RPMI8226 (cell line): ENCODE measurements around the gene OTOL1.
A peak's percentile ranks its signal among the peaks of the same experiment; 100 is the strongest.
"Not testable (repeated sequence)": the region's sequence is repeated elsewhere in the genome, so short reads cannot be mapped to it uniquely, and the experiment has no call there.

Experiments used
- DNase-seq: peaks from one replicate; pipeline ENCODE4 v3.0.0-alpha.2; 2015

OTOL1 gene

GRCh38 chr3:161496508-161496907, at the start of gene OTOL1:
OTOL1 (plus strand) TSS chr3:161496808; CDS start chr3:161496808, 0 bp downstream.
- no peak for DNase-seq

GRCh38 chr3:161449785-161450184, 46.8 kb upstream of the OTOL1 start:
- no peak for DNase-seq

GRCh38 chr3:161452179-161452578, 44.4 kb upstream of the OTOL1 start:
- DNase-seq, result no peak

GRCh38 chr3:161454615-161455014, 42.0 kb upstream of the OTOL1 start:
- DNase-seq, result no peak

DNA sequence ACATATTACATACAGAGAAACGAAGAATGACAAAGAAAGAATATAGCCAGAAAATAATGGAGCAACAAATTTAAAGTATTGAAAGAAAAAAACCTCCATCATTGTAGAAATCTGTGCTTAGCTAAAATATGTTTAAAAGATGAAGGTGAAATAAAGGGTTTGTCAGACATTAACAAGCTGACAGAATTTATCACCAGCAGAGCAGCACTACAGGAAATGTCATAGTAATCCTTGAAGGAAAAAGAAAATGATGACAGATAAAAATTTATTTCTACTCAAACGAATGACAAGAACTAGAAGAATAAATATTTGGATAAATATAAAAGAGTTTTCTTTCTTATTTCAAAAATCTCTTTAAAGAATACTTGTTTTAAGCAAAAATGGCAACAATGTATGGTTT, 40.6 kb upstream of the OTOL1 start:
- no peak for DNase-seq

GRCh38 chr3:161462138-161462537, 34.5 kb upstream of the OTOL1 start:
- no peak for DNase-seq

DNA sequence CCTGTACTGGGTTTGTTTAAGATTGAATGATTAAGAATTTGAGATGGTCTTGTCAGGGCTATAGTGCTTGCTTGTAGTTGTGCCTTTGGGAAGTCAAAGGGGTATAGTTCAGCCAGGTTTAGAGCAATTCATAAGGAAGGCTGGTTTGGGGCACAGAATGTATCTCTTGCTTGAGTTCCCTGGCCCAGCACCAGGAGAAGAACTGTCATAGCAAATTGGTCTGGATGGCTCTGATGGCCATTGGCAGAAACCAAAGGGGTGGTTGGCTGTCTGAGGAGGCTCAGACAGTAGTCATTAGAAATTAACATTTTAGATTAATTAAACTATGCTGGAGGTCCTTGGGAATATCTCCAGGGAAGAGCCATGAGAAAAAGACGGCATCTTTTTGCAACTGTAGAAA, 25.4 kb upstream of the OTOL1 start:
- DNase-seq, result no peak

DNA sequence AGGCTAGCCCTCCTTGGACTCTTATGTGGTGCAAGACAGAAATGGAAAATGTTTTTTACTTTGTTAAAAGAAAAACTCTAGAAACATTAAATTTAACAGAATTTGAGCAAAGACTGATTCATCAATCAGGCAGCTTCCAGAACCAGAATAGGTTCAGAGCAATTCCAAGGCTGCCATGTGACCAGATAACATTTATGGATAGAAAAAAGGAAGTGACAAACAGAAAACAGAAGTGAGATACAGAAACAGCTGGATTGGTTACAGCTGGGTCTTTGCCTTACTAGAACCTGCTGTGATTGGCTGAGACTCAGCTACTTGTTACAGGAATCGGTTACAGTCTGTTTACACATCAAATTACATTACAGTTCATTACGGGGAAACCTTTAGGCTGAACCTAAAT, 22.5 kb upstream of the OTOL1 start:
- DNase-seq, result no peak

- DNase-seq, result no peak
Measured at GRCh38 chr3:161474741-161475140, 21.9 kb upstream of the OTOL1 start.

GRCh38 chr3:161475206-161475605, 21.4 kb upstream of the OTOL1 start:
- no peak for DNase-seq

DNA sequence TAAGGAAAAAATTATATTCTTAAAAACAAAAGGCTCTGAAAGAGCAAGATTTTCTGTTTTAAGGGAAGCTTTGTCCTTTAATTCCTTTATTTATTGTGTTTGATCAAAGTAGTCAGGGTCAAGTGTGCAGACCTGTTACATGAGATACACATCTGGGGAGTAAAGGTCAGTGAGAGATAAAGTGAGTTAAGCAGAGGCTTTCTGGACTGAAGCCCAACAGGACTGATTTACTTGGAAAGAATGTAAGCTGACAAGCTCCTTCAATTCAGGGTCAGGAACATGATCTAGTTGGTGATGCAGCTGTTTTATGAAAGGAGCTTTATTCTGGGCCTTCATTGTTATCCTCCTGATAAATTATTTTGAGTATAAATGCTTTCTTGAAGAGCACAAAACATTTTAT, 20.7 kb upstream of the OTOL1 start:
- no peak for DNase-seq

GRCh38 chr3:161484226-161484625, 12.4 kb upstream of the OTOL1 start:
- DNase-seq, result no peak

- DNase-seq, result not testable (repeated sequence)
Measured at GRCh38 chr3:161488284-161488683, 8.3 kb upstream of the OTOL1 start.

GRCh38 chr3:161489395-161489794, 7.2 kb upstream of the OTOL1 start:
- DNase-seq, result no peak

- not testable (repeated sequence) for DNase-seq
Measured at GRCh38 chr3:161490845-161491244, 5.8 kb upstream of the OTOL1 start.

DNA sequence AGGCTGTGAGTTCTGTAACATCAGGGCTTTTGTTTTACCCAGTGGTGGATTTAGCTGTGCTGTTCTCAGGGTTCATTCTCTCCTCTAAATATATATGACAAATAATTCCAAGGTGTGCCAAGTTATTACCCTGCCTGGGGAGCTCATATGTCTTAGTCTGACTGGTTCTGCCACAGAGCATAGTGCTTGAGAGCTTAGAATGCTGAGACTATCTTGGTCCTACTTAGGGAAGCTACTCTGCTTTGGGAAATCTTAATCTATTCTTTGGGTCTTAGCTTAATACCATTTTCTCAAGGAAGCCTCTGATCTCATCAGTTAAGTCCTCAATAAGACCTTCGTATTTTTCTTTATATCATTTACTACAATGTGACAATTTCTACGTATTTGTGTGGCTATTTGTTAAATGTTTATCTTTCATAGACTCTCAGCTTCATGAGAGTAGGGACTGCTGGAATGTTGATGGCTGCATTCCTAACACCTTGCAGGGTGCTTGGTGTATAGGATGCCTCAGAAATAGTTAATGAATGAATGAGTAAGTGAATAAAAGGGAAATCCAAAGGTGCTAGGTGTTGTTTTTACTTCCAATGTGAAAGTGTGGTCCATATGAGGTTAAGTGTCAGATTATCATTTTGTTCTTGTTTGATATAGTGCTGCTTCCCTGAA, 1.8 kb downstream of the OTOL1 start:
- DNase-seq, result no peak

DNA sequence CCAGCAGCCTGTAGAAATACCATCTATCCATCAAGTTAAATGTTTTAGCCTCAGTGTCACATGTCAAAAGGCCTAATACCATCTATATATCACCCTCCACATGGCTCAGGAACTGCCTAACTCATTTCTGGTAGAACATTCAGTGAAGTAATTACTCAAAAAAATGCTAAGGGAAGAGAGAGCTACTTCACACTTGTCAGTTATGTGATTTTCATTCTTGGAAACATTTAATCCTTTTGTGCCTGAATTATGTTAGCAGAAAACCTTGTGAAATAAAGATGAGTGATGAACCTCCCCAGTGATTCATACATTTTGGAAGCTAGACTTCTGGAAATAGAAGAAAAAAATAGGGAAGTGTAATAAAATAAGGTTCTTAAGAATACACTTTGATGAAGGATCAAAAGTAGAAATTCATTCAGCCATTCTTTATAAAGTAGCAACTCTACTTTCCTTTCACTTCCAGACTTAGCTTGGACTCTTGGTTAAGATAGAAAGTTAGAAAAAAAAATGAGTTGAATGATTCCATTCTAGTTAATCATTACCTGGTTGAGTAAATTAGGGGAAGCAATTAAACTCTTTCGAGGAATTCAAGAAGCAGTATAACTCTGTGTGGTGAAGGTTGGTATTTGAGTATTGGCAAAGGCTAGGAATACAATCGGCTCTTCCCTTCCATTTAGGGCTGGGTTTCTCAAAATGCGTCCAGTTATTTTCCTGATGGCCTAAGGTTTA, 3.6 kb downstream of the OTOL1 start:
- DNase-seq, result no peak

- no peak for DNase-seq
Measured at GRCh38 chr3:161503271-161503670, 6.7 kb downstream of the OTOL1 start.

- DNase-seq, result peak; percentile 24
Measured at GRCh38 chr3:161508852-161509477, 12.4 kb downstream of the OTOL1 start.

DNA sequence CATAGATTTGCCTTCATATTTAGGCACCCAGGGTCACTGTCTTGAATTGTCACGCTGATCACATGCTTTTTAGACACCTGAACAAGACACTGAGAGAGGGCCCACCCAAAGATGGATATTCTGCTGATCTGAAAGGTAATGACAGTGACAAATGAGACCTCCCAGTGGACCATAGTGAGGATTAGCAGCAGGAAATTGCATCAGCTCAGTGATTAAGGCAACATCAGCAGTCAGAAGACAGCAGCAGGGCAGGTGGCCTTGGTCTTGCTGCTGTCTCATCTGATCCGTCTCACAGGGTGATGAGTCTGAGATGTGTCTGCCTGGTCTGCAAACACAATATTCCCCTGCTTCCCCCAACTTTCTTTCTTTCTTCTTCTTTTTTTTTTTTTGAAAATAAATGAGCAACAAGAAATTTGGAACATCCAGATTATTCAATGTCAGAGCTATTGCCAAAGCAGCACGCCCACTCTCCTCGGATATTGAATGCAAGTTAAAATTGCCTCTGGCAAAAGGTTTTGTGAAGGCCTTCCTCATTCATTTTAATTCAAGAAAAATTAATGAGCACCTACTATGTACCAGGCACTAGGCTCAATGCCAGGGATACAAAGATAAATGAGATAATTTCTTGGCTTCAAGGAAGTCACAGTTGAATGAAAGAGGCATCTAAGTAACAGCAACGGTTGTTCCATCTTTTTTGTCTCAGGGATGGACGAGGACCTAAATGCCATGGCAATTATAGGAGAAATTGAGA, 14.1 kb downstream of the OTOL1 start:
- DNase-seq, result no peak

DNA sequence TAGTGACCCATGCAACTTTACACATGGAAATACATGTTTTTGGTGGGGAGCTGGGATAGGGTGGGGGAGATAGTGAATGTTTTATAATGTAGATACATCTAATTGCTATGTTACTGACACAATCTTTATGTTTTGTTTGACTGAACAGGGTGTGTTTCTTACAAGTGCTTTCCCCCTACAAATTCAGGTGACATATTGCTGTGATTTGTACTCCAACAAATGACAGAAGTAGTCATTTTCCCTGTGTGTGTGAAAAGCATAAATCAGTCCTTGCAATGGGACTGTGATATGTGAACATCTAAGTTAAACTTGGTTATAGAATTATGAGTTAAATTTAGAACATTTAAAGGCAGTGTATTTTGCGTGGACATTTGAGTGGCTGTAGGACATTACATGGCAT, 27.3 kb downstream of the OTOL1 start:
- DNase-seq, result no peak

- DNase-seq, result no peak
Measured at GRCh38 chr3:161531930-161532329, 35.3 kb downstream of the OTOL1 start.

- DNase-seq, result peak; percentile 35
Measured at GRCh38 chr3:161540594-161540993, 44.0 kb downstream of the OTOL1 start.
